SHP77 treated with DMSO at 0.1 percent for 48 hours (cell line): ENCODE data around the gene TES.

Source experiments
- DNase-seq: peaks from one replicate; lab custom pipeline; 2025; lab: John Stamatoyannopoulos, UW

The TES gene

GRCh38 chr7:116193329-116194087, 16.8 kb upstream of the TES start:
- no peak for DNase-seq

GRCh38 chr7:116194115-116194514, 16.2 kb upstream of the TES start:
- DNase-seq: no peak

GRCh38 chr7:116195451-116195850, 14.9 kb upstream of the TES start:
- no peak for DNase-seq

- DNase-seq: no peak
Measured at GRCh38 chr7:116196947-116197346, 13.4 kb upstream of the TES start.

GRCh38 chr7:116197360-116197759, 13.0 kb upstream of the TES start:
- DNase-seq: no peak

- DNase-seq: no peak
Measured at GRCh38 chr7:116198748-116199410, 11.5 kb upstream of the TES start.

GRCh38 chr7:116200963-116201362, 9.4 kb upstream of the TES start:
- no peak for DNase-seq

- no peak for DNase-seq
Measured at GRCh38 chr7:116206141-116206540, 4.2 kb upstream of the TES start.

GRCh38 chr7:116208919-116209318, 1.4 kb upstream of the TES start:
- no peak for DNase-seq

GRCh38 chr7:116209561-116210070, 723 bp upstream of the TES start:
- no peak for DNase-seq

- peak; percentile 10 for DNase-seq
Measured at GRCh38 chr7:116211006-116211912, 920 bp downstream of the TES start.

- DNase-seq: no peak
Measured at GRCh38 chr7:116211913-116212596, 1.7 kb downstream of the TES start.

- DNase-seq: no peak
Measured at GRCh38 chr7:116212869-116213268, 2.5 kb downstream of the TES start.

GRCh38 chr7:116213361-116214130, 3.2 kb downstream of the TES start:
- no peak for DNase-seq

GRCh38 chr7:116214921-116215320, 4.6 kb downstream of the TES start:
- no peak for DNase-seq

GRCh38 chr7:116215551-116215950, 5.2 kb downstream of the TES start:
- no peak for DNase-seq

- no peak for DNase-seq
Measured at GRCh38 chr7:116216956-116217571, 6.7 kb downstream of the TES start.

- no peak for DNase-seq
Measured at GRCh38 chr7:116218051-116218645, 7.8 kb downstream of the TES start.

- no peak for DNase-seq
Measured at GRCh38 chr7:116218747-116219146, 8.4 kb downstream of the TES start.

GRCh38 chr7:116219288-116219687, 8.9 kb downstream of the TES start:
- DNase-seq: no peak
